H9 (cell line): Measurements from ENCODE around the gene TSPAN5. TPM values are rescaled to one million over a fixed set of nuclear protein-coding genes. Genes with fewer than 3 reads are reported as not detected.

Experiments
- DNase-seq: peaks from one replicate; pipeline ENCODE4 v3.0.0-alpha.2; 2017
- H2AFZ ChIP-seq: one replicate; pipeline ENCODE4 v1.6.1; 2013; ENCODE audit warnings: mild to moderate bottlenecking, low read length, control low read depth, moderate library complexity
- H2AK5ac ChIP-seq: 2 replicates; pipeline ENCODE4 v1.6.1; 2013; ENCODE audit warnings: low read length, control low read depth, mixed read lengths; ENCODE audit not compliant: insufficient read length
- H2BK120ac ChIP-seq: one replicate; pipeline ENCODE4 v1.6.1; 2013; ENCODE audit warnings: low read depth, mild to moderate bottlenecking, low read length, control low read depth, inconsistent platforms; ENCODE audit not compliant: poor library complexity, severe bottlenecking
- H2BK12ac ChIP-seq: 2 replicates; pipeline ENCODE4 v1.6.1; 2013; ENCODE audit warnings: low read length, control low read depth, mixed read lengths, low read depth; ENCODE audit not compliant: insufficient read length
- H2BK15ac ChIP-seq: 2 replicates; pipeline ENCODE4 v1.6.1; 2013; ENCODE audit warnings: low read depth, low read length, control low read depth
- H2BK20ac ChIP-seq: one replicate; pipeline ENCODE4 v1.6.1; 2013; ENCODE audit warnings: low read depth, mild to moderate bottlenecking, low read length, control low read depth, inconsistent platforms; ENCODE audit not compliant: poor library complexity, severe bottlenecking
- H2BK5ac ChIP-seq: 2 replicates; pipeline ENCODE4 v1.6.1; 2013; ENCODE audit warnings: low read length, control low read depth, mixed read lengths; ENCODE audit not compliant: insufficient read length
- H3K14ac ChIP-seq: 2 replicates; pipeline ENCODE4 v1.6.1; 2013; ENCODE audit warnings: low read length, control low read depth; ENCODE audit not compliant: insufficient read depth
- H3K18ac ChIP-seq: 2 replicates; pipeline ENCODE4 v1.6.1; 2013; ENCODE audit warnings: low read depth, mild to moderate bottlenecking, mixed read lengths, low read length, control low read depth; ENCODE audit not compliant: insufficient read length
- H3K23ac ChIP-seq: 2 replicates; pipeline ENCODE4 v1.6.1; 2013; ENCODE audit warnings: low read length, control low read depth, mixed read lengths, low read depth; ENCODE audit not compliant: insufficient read length
- H3K23me2 ChIP-seq: 2 replicates; pipeline ENCODE4 v1.6.1; 2013; ENCODE audit warnings: low read depth, mild to moderate bottlenecking, mixed read lengths, low read length, control low read depth; ENCODE audit not compliant: insufficient read length, poor library complexity, severe bottlenecking
- H3K27ac ChIP-seq: 2 replicates; pipeline ENCODE4 v1.5.1; 2013; ENCODE audit warnings: low read length, control low read depth, mixed read lengths, low read depth; ENCODE audit not compliant: insufficient read length
- H3K27me3 ChIP-seq: 2 replicates; pipeline ENCODE4 v1.6.1; 2013; ENCODE audit warnings: low read length, control low read depth, inconsistent platforms; ENCODE audit not compliant: insufficient read depth
- H3K4ac ChIP-seq: 2 replicates; pipeline ENCODE4 v1.6.1; 2013; ENCODE audit warnings: low read depth, mild to moderate bottlenecking, control low read depth, inconsistent platforms, low read length, moderate library complexity
- H3K4me1 ChIP-seq: 2 replicates; pipeline ENCODE4 v1.6.1; 2013; ENCODE audit warnings: low read length, control low read depth, inconsistent platforms; ENCODE audit not compliant: insufficient read depth
- H3K4me2 ChIP-seq: 2 replicates; pipeline ENCODE4 v1.6.1; 2013; ENCODE audit warnings: low read length, control low read depth, mixed read lengths; ENCODE audit not compliant: insufficient read length, insufficient read depth
- H3K56ac ChIP-seq: 2 replicates; pipeline ENCODE4 v1.6.1; 2013; ENCODE audit warnings: low read depth, mild to moderate bottlenecking, mixed read lengths, low read length, control low read depth; ENCODE audit not compliant: insufficient read length
- H3K79me1 ChIP-seq: 2 replicates; pipeline ENCODE4 v1.6.1; 2013; ENCODE audit warnings: low read depth, mild to moderate bottlenecking, moderate library complexity, low read length, control low read depth, inconsistent platforms; ENCODE audit not compliant: insufficient read depth, poor library complexity, severe bottlenecking
- H3K79me2 ChIP-seq: 2 replicates; pipeline ENCODE4 v1.6.1; 2013; ENCODE audit warnings: low read length, control low read depth, inconsistent platforms; ENCODE audit not compliant: insufficient read depth
- H3K9ac ChIP-seq: 2 replicates; pipeline ENCODE4 v1.6.1; 2013; ENCODE audit warnings: low read length, control low read depth, mixed read lengths; ENCODE audit not compliant: insufficient read length; ENCODE audit errors: extremely low read depth
- H3K9me3 ChIP-seq: one replicate; pipeline ENCODE4 v1.6.1; 2013; ENCODE audit warnings: low read depth, low read length, inconsistent platforms; ENCODE audit not compliant: control insufficient read depth
- H3T11ph ChIP-seq: one replicate; pipeline ENCODE4 v1.6.1; 2013; ENCODE audit warnings: mild to moderate bottlenecking, low read length, control low read depth, inconsistent platforms
- H4K20me1 ChIP-seq: one replicate; pipeline ENCODE4 v1.6.1; 2013; ENCODE audit not compliant: control insufficient read depth, insufficient read length, insufficient read depth
- H4K5ac ChIP-seq: 2 replicates; pipeline ENCODE4 v1.6.1; 2013; ENCODE audit warnings: low read depth, mild to moderate bottlenecking, mixed read lengths, low read length, control low read depth; ENCODE audit not compliant: insufficient read length
- H4K8ac ChIP-seq: replicated peaks from 2 replicates; pipeline ENCODE4 v1.6.1; 2013; ENCODE audit warnings: low read length, control low read depth, mixed read lengths, low read depth; ENCODE audit not compliant: insufficient read length
- H4K91ac ChIP-seq: 2 replicates; pipeline ENCODE4 v1.6.1; 2013; ENCODE audit warnings: low read depth, mild to moderate bottlenecking, moderate library complexity, mixed read lengths, low read length, control low read depth; ENCODE audit not compliant: insufficient read length
- H3K27ac Mint-ChIP-seq, 3 experiments: 2 replicates in 2 of 3; 3 replicates in 1 of 3; pipeline ENCODE4 v1.8.0; 2020 to 2021; ENCODE audit warnings: mixed read lengths in 3 of 3, mild to moderate bottlenecking in 1 of 3, moderate library complexity in 1 of 3
- H3K27me3 Mint-ChIP-seq: 2 replicates; pipeline ENCODE4 v1.8.0; 2021; ENCODE audit warnings: low read depth, mild to moderate bottlenecking, moderate library complexity, mixed read lengths
- H3K36me3 Mint-ChIP-seq, 3 experiments: 2 replicates in 2 of 3; 3 replicates in 1 of 3; pipeline ENCODE4 v1.8.0; 2020 to 2021; ENCODE audit warnings: low read depth in 3 of 3, mixed read lengths in 3 of 3; ENCODE audit not compliant: insufficient read depth in 1 of 3
- H3K4me1 Mint-ChIP-seq, 2 experiments: 2 replicates each; pipeline ENCODE4 v1.8.0; 2020; ENCODE audit warnings: mixed read lengths in 2 of 2
- H3K4me3 Mint-ChIP-seq, 2 experiments: 2 replicates in 1 of 2; 3 replicates in 1 of 2; pipeline ENCODE4 v1.8.0; 2020 to 2021; ENCODE audit warnings: mild to moderate bottlenecking in 2 of 2, mixed read lengths in 2 of 2, moderate library complexity in 1 of 2
- H3K9me3 Mint-ChIP-seq, 2 experiments: 2 replicates in 1 of 2; 3 replicates in 1 of 2; pipeline ENCODE4 v1.8.0; 2020; ENCODE audit warnings: mild to moderate bottlenecking in 2 of 2, mixed read lengths in 2 of 2, moderate library complexity in 1 of 2
- WGBS: extraction: QIAGEN DNeasy Blood & Tissue Kit; methylation state at CpG from one replicate; pipeline ENCODE4 v1.1.7; 2013; ENCODE audit warnings: missing lambda C conversion rate, low lambda C conversion rate, mixed read lengths; ENCODE audit not compliant: insufficient read length; ENCODE audit errors: extremely low coverage; 5-methylcytosine and 5-hydroxymethylcytosine counted together
- total RNA-seq: library from RNA; stranded (reverse); gene quantifications from 2 replicates; pipeline ENCODE4 v1.2.1, GENCODE V29; 2021
- TF ChIP-seq, protein P1 (sequence below): fragments of 200-600 bp; sonication (generic); conservative IDR thresholded peaks from 3 replicates; pipeline ENCODE4 v1.8.0; 2021; ENCODE audit warnings: antibody characterized with exemption, mild to moderate bottlenecking

Gene TSPAN5
- total RNA-seq, 1 experiment from 2014 or later, result 7.0 TPM

DNA sequence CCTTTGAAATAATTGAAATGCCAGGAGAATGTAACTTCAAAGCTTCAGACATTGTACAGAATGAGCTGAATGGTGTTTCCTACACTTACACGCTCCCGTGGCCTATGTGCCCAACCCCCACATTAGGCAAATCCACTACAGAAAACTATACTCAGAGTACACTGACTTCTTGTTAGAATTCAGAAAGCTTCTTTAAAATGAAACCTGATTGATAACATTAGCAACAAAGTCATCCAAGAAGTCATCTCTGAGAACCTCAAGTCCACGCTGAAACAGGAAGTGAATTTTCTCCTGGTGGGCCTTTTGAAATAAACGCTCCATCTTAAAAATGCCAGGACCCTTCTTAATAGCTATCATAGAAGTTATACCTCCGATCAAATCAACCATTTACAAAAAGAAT is 136.3 kb downstream of the TSPAN5 start:
- no peaks in the 10 kb centered on the region for H3K9me3 ChIP-seq
- H3K23ac ChIP-seq, result no peak overlapping the region
- no CpG with 5 or more reads among the region's 5 CpGs for WGBS
- H3K18ac ChIP-seq, result no peak overlapping the region
- H2BK20ac ChIP-seq, result no peak overlapping the region
- H3K27me3 ChIP-seq, result no peaks in the 10 kb centered on the region
- no peak overlapping the region for H4K5ac ChIP-seq
- H3K23me2 ChIP-seq, result no peaks in the 10 kb centered on the region
- H3K36me3 Mint-ChIP-seq, result peaks cover 0 to 3% (median 3%) of the 10 kb centered on the region in 3 experiments; a peak in 2 of 7 replicates
- no peak overlapping the region for H2BK120ac ChIP-seq
- H4K8ac ChIP-seq, result no peak overlapping the region
- no peak overlapping the region for H2AK5ac ChIP-seq
- H3K27ac Mint-ChIP-seq, result peak overlapping the region in 1 of 3 experiments; percentile 6; a peak in 1 of 7 replicates
- no peaks in the 10 kb centered on the region for H4K20me1 ChIP-seq
- no peak overlapping the region for H3T11ph ChIP-seq
- no peak overlapping the region for H3K4me3 Mint-ChIP-seq
- H3K14ac ChIP-seq, result no peak overlapping the region
- no peak overlapping the region for H2BK5ac ChIP-seq
- H3K4ac ChIP-seq, result no peak overlapping the region
- DNase-seq, result no peak
- no peak overlapping the region for H2AFZ ChIP-seq
- H4K91ac ChIP-seq, result no peak overlapping the region
- no peak overlapping the region for H3K4me2 ChIP-seq
- no peaks in the 10 kb centered on the region for H3K27me3 Mint-ChIP-seq
- no peaks in the 10 kb centered on the region; a peak in 1 of 5 replicates for H3K9me3 Mint-ChIP-seq
- H3K79me1 ChIP-seq, result peaks cover 2% of the 10 kb centered on the region
- H3K79me2 ChIP-seq, result no peaks in the 10 kb centered on the region
- no peak overlapping the region for H2BK12ac ChIP-seq
- H3K4me1 Mint-ChIP-seq, result peaks cover 14 to 21% of the 10 kb centered on the region in 2 experiments
- no peak overlapping the region for H2BK15ac ChIP-seq
- TF ChIP-seq, protein P1, sequence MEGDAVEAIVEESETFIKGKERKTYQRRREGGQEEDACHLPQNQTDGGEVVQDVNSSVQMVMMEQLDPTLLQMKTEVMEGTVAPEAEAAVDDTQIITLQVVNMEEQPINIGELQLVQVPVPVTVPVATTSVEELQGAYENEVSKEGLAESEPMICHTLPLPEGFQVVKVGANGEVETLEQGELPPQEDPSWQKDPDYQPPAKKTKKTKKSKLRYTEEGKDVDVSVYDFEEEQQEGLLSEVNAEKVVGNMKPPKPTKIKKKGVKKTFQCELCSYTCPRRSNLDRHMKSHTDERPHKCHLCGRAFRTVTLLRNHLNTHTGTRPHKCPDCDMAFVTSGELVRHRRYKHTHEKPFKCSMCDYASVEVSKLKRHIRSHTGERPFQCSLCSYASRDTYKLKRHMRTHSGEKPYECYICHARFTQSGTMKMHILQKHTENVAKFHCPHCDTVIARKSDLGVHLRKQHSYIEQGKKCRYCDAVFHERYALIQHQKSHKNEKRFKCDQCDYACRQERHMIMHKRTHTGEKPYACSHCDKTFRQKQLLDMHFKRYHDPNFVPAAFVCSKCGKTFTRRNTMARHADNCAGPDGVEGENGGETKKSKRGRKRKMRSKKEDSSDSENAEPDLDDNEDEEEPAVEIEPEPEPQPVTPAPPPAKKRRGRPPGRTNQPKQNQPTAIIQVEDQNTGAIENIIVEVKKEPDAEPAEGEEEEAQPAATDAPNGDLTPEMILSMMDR, result no peak
- H3K56ac ChIP-seq, result no peak overlapping the region
- no peaks in the 10 kb centered on the region; the same call in 1 of the 2 replicates for H3K4me1 ChIP-seq
- H3K27ac ChIP-seq, result no peak overlapping the region
- no peak overlapping the region for H3K9ac ChIP-seq
